Thyroid gland (tissue), 4 donors: ENCODE measurements around the gene DYNC1I1. TPM values are rescaled to one million over a fixed set of nuclear protein-coding genes. Genes with fewer than 3 reads are reported as not detected.

Source experiments
- DNase-seq, 2 donors: peaks; one replicate each; pipeline ENCODE4 v3.0.0-alpha.2; 2019
- H3K27ac ChIP-seq, 3 donors: fragments of 200-600 bp; sonication (generic); 1 replicate in 2 of 3; 2 replicates in 1 of 3; pipeline ENCODE4 v1.5.1; 2016 to 2019; ENCODE audit warnings: mild to moderate bottlenecking in 1 of 3, moderate library complexity in 1 of 3
- H3K27me3 ChIP-seq: fragments of 200-600 bp; sonication (generic); one replicate; pipeline ENCODE4 v1.5.1; 2019
- H3K36me3 ChIP-seq, 2 donors: fragments of 200-600 bp; sonication (generic); one replicate each; pipeline ENCODE4 v1.5.1; 2016 to 2019
- H3K4me1 ChIP-seq, 2 donors: fragments of 200-600 bp; sonication (generic); one replicate each; pipeline ENCODE4 v1.5.1; 2017 to 2019
- H3K4me3 ChIP-seq, 3 donors: fragments of 200-600 bp; sonication (generic); replicated peaks in 1 of 3; 1 replicate in 2 of 3; 2 replicates in 1 of 3; pipeline ENCODE4 v1.5.1; 2016; ENCODE audit warnings: mild to moderate bottlenecking in 1 of 3
- H3K9me3 ChIP-seq: fragments of 200-600 bp; sonication (generic); one replicate; pipeline ENCODE4 v1.5.1; 2017
- CTCF ChIP-seq, 6 experiments: fragments of 200-600 bp in 3 of 6; fragments of 450-650 bp in 3 of 6; sonication (generic) in 3 of 6; IDR thresholded peaks; one replicate each; pipeline ENCODE4 v1.5.1; 2016 to 2019; ENCODE audit warnings: antibody characterized with exemption in 6 of 6, mild to moderate bottlenecking in 2 of 6, inconsistent platforms in 1 of 6, moderate library complexity in 1 of 6
- POLR2A ChIP-seq, 2 donors: fragments of 450-650 bp; IDR thresholded peaks; one replicate each; pipeline ENCODE4 v1.6.1; 2017; ENCODE audit warnings: antibody characterized with exemption in 2 of 2, mild to moderate bottlenecking in 2 of 2, moderate library complexity in 1 of 2
- WGBS, 2 donors: methylation state at CpG; one replicate each; pipeline ENCODE4 v1.1.5; 2017; 5-methylcytosine and 5-hydroxymethylcytosine counted together
- intact Hi-C: fragments of 100-400 bp; cut with DNase I; formaldehyde crosslinking; loops from one replicate; pipeline ENCODE4 v1.15.1; 2023
- total RNA-seq, 4 donors: library from RNA; depleted of rRNA; stranded (reverse); fragments of >200 nt; gene quantifications; one replicate each; pipeline ENCODE4 v1.2.3, GENCODE V29; 2016

DYNC1I1 gene
- total RNA-seq, 4 donors from 2014 or later: 6.6 to 12.8 (median 10.5) TPM

- 25 to 39% methylated on average over 5 of the region's 5 CpGs for whole genome bisulfite sequencing, 2 donors
- Histone ChIP-seq H3K4me3 (no peak overlapping the region), H3K36me3 (no peaks in the 10 kb centered on the region), H3K27me3 (no peaks in the 10 kb centered on the region), H3K4me1 (peaks cover 0 to 5% of the 10 kb centered on the region in 2 donors), H3K27ac (no peak overlapping the region), H3K9me3 (no peaks in the 10 kb centered on the region)
- peak; percentile 23 to 35 for DNase-seq
- no peak for TF ChIP-seq POLR2A (IDR thresholded peaks at IDR 0.05)
- TF ChIP-seq CTCF (IDR thresholded peaks at IDR 0.05): no peak
- intact Hi-C loops: no loop called here
These were observed 179.2 kb downstream of the DYNC1I1 start for GRCh38 chr7:95951531-95951930.

- Histone ChIP-seq H3K36me3 (no peaks in the 10 kb centered on the region), H3K4me1 (peaks cover 0 to 5% of the 10 kb centered on the region in 2 donors), H3K27me3 (no peaks in the 10 kb centered on the region), H3K27ac (no peak overlapping the region), H3K9me3 (no peaks in the 10 kb centered on the region), H3K4me3 (no peak overlapping the region)
- intact Hi-C loops: no loop called here
- no peak for TF ChIP-seq POLR2A (IDR thresholded peaks at IDR 0.05)
- TF ChIP-seq CTCF (IDR thresholded peaks at IDR 0.05): no peak
- 86 to 88% methylated on average over 8 of the region's 8 CpGs for WGBS, 2 donors
- DNase-seq: no peak
These were observed 179.8 kb downstream of the DYNC1I1 start for GRCh38 chr7:95951997-95952795.

- H3K27ac ChIP-seq: no peak overlapping the region
- no peaks in the 10 kb centered on the region for H3K36me3 ChIP-seq
- H3K9me3 ChIP-seq: no peaks in the 10 kb centered on the region
- no peak overlapping the region for H3K4me3 ChIP-seq
- H3K27me3 ChIP-seq: no peaks in the 10 kb centered on the region
- no peak for TF ChIP-seq POLR2A (IDR thresholded peaks at IDR 0.05)
- intact Hi-C loops: no loop called here
- no peak for DNase-seq
- WGBS, 2 donors: 69 to 77% methylated on average over 1 of the region's 1 CpG
- peaks cover 0 to 5% of the 10 kb centered on the region in 2 donors for H3K4me1 ChIP-seq
These were observed 180.5 kb downstream of the DYNC1I1 start for GRCh38 chr7:95952851-95953250.

GRCh38 chr7:95955748-95956147, 183.4 kb downstream of the DYNC1I1 start:
- intact Hi-C loops: no loop called here

GRCh38 chr7:95957510-95957909, 185.2 kb downstream of the DYNC1I1 start:
- intact Hi-C loops: no loop called here
- no peaks in the 10 kb centered on the region for H3K36me3 ChIP-seq
- no peaks in the 10 kb centered on the region for H3K9me3 ChIP-seq
- TF ChIP-seq POLR2A (IDR thresholded peaks at IDR 0.05): no peak
- no peak for TF ChIP-seq CTCF (IDR thresholded peaks at IDR 0.05)
- DNase-seq: no peak
- no peak overlapping the region for H3K27ac ChIP-seq
- H3K27me3 ChIP-seq: no peaks in the 10 kb centered on the region
- H3K4me3 ChIP-seq: no peak overlapping the region
- 51 to 58% methylated on average over 3 of the region's 3 CpGs for WGBS, 2 donors
- no peaks in the 10 kb centered on the region for H3K4me1 ChIP-seq

More at GRCh38 chr7:95955748-95956147, 183.4 kb downstream of the DYNC1I1 start:
- no peak for DNase-seq
- TF ChIP-seq CTCF (IDR thresholded peaks at IDR 0.05): no peak
- TF ChIP-seq POLR2A (IDR thresholded peaks at IDR 0.05): no peak
- Histone ChIP-seq H3K27me3 (no peaks in the 10 kb centered on the region), H3K4me3 (no peak overlapping the region), H3K9me3 (no peaks in the 10 kb centered on the region), H3K27ac (no peak overlapping the region), H3K4me1 (peaks cover 0 to 5% of the 10 kb centered on the region in 2 donors), H3K36me3 (no peaks in the 10 kb centered on the region)
